Stomach (tissue), 4 donors: ENCODE data around the gene PPP2R5D.

Experiments used
- EP300 ChIP-seq: sonication (generic); formaldehyde crosslinking; IDR thresholded peaks from one replicate; pipeline ENCODE4 v1.6.1; 2017; ENCODE audit warnings: antibody characterized with exemption
- POLR2A ChIP-seq, 4 donors: fragments of 450-650 bp; IDR thresholded peaks; one replicate each; pipeline ENCODE4 v1.6.1; 2016; ENCODE audit warnings: antibody characterized with exemption in 4 of 4, control low read depth in 2 of 4, mild to moderate bottlenecking in 1 of 4, moderate library complexity in 1 of 4
- POLR2AphosphoS5 ChIP-seq, 3 donors: sonication (generic); formaldehyde crosslinking; IDR thresholded peaks; one replicate each; pipeline ENCODE4 v1.6.1; 2016; ENCODE audit warnings: antibody characterized with exemption in 3 of 3
- TF ChIP-seq, protein P1 (sequence below), 7 experiments: fragments of 450-650 bp in 4 of 7; fragments of 200-600 bp in 3 of 7; sonication (generic) in 3 of 7; IDR thresholded peaks; one replicate each; pipeline ENCODE4 v1.5.1; 2016 to 2019; ENCODE audit warnings: antibody characterized with exemption in 7 of 7, control low read depth in 2 of 7, mild to moderate bottlenecking in 1 of 7

DNA sequence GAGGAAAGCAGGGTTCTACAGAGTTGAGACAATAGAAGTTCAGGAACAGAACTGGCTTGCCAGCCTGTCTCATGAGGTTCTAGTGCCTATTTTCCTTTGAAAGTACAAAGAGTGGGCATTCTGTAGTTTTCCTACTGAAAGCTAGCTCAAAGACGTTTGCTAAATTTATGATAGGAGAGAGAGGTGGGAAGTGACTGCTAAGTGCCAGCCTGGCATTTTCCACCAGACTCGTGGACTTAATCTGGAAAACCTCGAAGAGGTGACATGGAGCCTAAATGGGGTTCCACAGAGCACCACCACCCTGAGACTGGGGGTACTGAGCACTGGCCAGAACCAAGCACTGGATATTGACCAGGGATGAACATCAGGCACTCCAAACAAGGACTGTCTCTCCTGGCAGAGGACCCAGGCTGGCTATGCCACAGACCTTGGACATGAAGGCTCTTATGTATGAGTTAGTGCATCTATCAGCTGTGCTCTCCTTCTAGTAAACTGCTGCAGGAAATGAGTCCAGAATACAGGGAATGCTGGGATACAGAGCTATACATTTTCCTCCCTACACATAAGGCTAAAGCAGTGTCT, 12.5 kb upstream of the PPP2R5D start:
- TF ChIP-seq, protein P1, sequence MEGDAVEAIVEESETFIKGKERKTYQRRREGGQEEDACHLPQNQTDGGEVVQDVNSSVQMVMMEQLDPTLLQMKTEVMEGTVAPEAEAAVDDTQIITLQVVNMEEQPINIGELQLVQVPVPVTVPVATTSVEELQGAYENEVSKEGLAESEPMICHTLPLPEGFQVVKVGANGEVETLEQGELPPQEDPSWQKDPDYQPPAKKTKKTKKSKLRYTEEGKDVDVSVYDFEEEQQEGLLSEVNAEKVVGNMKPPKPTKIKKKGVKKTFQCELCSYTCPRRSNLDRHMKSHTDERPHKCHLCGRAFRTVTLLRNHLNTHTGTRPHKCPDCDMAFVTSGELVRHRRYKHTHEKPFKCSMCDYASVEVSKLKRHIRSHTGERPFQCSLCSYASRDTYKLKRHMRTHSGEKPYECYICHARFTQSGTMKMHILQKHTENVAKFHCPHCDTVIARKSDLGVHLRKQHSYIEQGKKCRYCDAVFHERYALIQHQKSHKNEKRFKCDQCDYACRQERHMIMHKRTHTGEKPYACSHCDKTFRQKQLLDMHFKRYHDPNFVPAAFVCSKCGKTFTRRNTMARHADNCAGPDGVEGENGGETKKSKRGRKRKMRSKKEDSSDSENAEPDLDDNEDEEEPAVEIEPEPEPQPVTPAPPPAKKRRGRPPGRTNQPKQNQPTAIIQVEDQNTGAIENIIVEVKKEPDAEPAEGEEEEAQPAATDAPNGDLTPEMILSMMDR (IDR thresholded peaks at IDR 0.05) = no peak
- TF ChIP-seq POLR2AphosphoS5 (IDR thresholded peaks at IDR 0.05) (no peak), POLR2A (IDR thresholded peaks at IDR 0.05) (no peak), EP300 (no peak)
